HepG2 (cell line): ENCODE measurements around the gene COL4A3. TPM values are rescaled to one million over a fixed set of nuclear protein-coding genes. Genes with fewer than 3 reads are reported as not detected.

Source experiments
- ATAC-seq: fragments of 200-7000 bp; cut with Tn5 transposase; 3 replicates; pipeline ENCODE4 v1.9.1; 2020; ENCODE audit warnings: mild to moderate bottlenecking, moderate library complexity
- BruUV-seq: library from RNA; stranded (reverse); fragments of 400-500 nt; replicated peaks from 2 replicates; lab custom pipeline; 2021; lab: Mats Ljungman, UMichigan
- CTCF ChIA-PET: fragments of 300-600 bp; formaldehyde crosslinking; extraction: SDS; loops from one replicate; lab custom pipeline; 2021; ENCODE audit warnings: low total read pairs, inconsistent platforms, low intra/inter-chr PET ratio; lab: Yijun Ruan, JAX
- POLR2A ChIA-PET: fragments of 350-600 bp; sonication (Branson Sonifier 250); formaldehyde crosslinking; loops from one replicate; lab custom pipeline; 2020; ENCODE audit warnings: antibody characterized with exemption, inconsistent platforms; lab: Yijun Ruan, JAX
- DNase-seq: peaks from one replicate; pipeline ENCODE4 v3.0.0-alpha.2; 2015; ENCODE audit warnings: low spot score
- FAIRE-seq: peaks from 3 replicates; lab custom pipeline; 2011; peaks lifted over from hg19 to GRCh38; lab: Jason Lieb, UNC
- H2AFZ ChIP-seq: one replicate; pipeline ENCODE4 v1.6.1; 2011; ENCODE audit warnings: low read length, inconsistent platforms
- H3K27ac ChIP-seq: fragments of 300-600 bp; 3 replicates; pipeline ENCODE4 v1.8.0; 2011; ENCODE audit warnings: mixed run types, mild to moderate bottlenecking, mixed read lengths, low read length, inconsistent platforms; ENCODE audit not compliant: insufficient read depth; ENCODE audit errors: extremely low read length
- H3K27me3 ChIP-seq, 2 experiments: fragments of 200-600 bp in 1 of 2; 2 replicates in 1 of 2; 3 replicates in 1 of 2; pipeline versions ENCODE4 v1.6.0 to v1.8.0; 2011; ENCODE audit warnings: low read length in 2 of 2, mild to moderate bottlenecking in 2 of 2, moderate library complexity in 2 of 2, inconsistent platforms in 1 of 2; ENCODE audit not compliant: insufficient read depth in 2 of 2, control insufficient read depth in 1 of 2
- H3K36me3 ChIP-seq, 2 experiments: fragments of 200-600 bp in 1 of 2; replicated peaks in 1 of 2; 2 replicates in 1 of 2; 3 replicates in 1 of 2; pipeline versions ENCODE4 v1.5.1 to v1.8.0; 2011; ENCODE audit warnings: low read length in 2 of 2, inconsistent platforms in 1 of 2; ENCODE audit not compliant: insufficient read depth in 2 of 2, control insufficient read depth in 1 of 2
- H3K4me1 ChIP-seq: 2 replicates; pipeline ENCODE4 v1.5.1; 2012; ENCODE audit warnings: low read length, inconsistent platforms; ENCODE audit not compliant: insufficient read depth
- H3K4me2 ChIP-seq: 2 replicates; pipeline ENCODE4 v1.6.0; 2011; ENCODE audit warnings: low read depth, low read length, inconsistent platforms
- H3K4me3 ChIP-seq, 3 experiments: fragments of 200-600 bp in 1 of 3; sonication (generic), shearing (Covaris generic) in 1 of 3; replicated peaks in 1 of 3; 2 replicates each; pipeline ENCODE4 v1.5.1; 2011 to 2016; ENCODE audit warnings: low read length in 3 of 3, inconsistent platforms in 2 of 3, low read depth in 2 of 3, mild to moderate bottlenecking in 2 of 3, control low read depth in 1 of 3, mixed read lengths in 1 of 3; ENCODE audit not compliant: insufficient read depth in 1 of 3
- H3K79me2 ChIP-seq: one replicate; pipeline ENCODE4 v1.6.1; 2011; ENCODE audit warnings: low read length, inconsistent platforms; ENCODE audit not compliant: insufficient read depth
- H3K9ac ChIP-seq: 2 replicates; pipeline ENCODE4 v1.6.0; 2011; ENCODE audit warnings: mild to moderate bottlenecking, low read depth, low read length, inconsistent platforms; ENCODE audit not compliant: insufficient read depth
- H3K9me3 ChIP-seq: 2 replicates; pipeline ENCODE4 v1.5.1; 2012; ENCODE audit warnings: mild to moderate bottlenecking, low read length
- H4K20me1 ChIP-seq: 2 replicates; pipeline ENCODE4 v1.6.0; 2011; ENCODE audit warnings: inconsistent platforms, mild to moderate bottlenecking, low read length, moderate library complexity; ENCODE audit not compliant: insufficient read depth
- ARID2 ChIP-seq: sonication (generic); formaldehyde crosslinking; IDR thresholded peaks from 2 replicates; pipeline ENCODE4 v1.8.1; 2022; ENCODE audit warnings: mild to moderate bottlenecking, missing genetic modification reagents, borderline replicate concordance
- CREM ChIP-seq, 2 experiments: sonication (generic) in 1 of 2; formaldehyde crosslinking in 1 of 2; IDR thresholded peaks; 2 replicates each; pipeline versions ENCODE4 v1.4.0 to v1.6.1; 2016 to 2020; ENCODE audit warnings: antibody characterized with exemption in 1 of 2, mild to moderate bottlenecking in 1 of 2, missing genetic modification reagents in 1 of 2
- IKZF1 ChIP-seq: fragments of 450-650 bp; IDR thresholded peaks from 2 replicates; pipeline ENCODE4 v1.7.1; 2016
- JDP2 ChIP-seq: sonication (generic); formaldehyde crosslinking; IDR thresholded peaks from 2 replicates; pipeline ENCODE4 v1.8.1; 2022; ENCODE audit warnings: missing genetic modification reagents, borderline replicate concordance
- MXD4 ChIP-seq: IDR thresholded peaks from 2 replicates; pipeline ENCODE4 v1.6.1; 2016; ENCODE audit warnings: mild to moderate bottlenecking, missing biosample characterization, missing genetic modification reagents
- ZFP90 ChIP-seq: sonication (generic); formaldehyde crosslinking; IDR thresholded peaks from 2 replicates; pipeline ENCODE4 v1.8.0; 2022; ENCODE audit warnings: missing genetic modification reagents, mild to moderate bottlenecking, inconsistent platforms, borderline replicate concordance
- ZNF10 ChIP-seq: sonication (generic); formaldehyde crosslinking; IDR thresholded peaks from 2 replicates; pipeline ENCODE4 v1.4.0; 2020; ENCODE audit warnings: mild to moderate bottlenecking, low read depth, missing genetic modification reagents, borderline replicate concordance
- ZNF121 ChIP-seq: sonication (generic); formaldehyde crosslinking; IDR thresholded peaks from 2 replicates; pipeline ENCODE4 v1.5.0; 2020; ENCODE audit warnings: mild to moderate bottlenecking, missing genetic modification reagents
- ZNF552 ChIP-seq: sonication (generic); formaldehyde crosslinking; IDR thresholded peaks from 2 replicates; pipeline ENCODE4 v1.9.0; 2022; ENCODE audit warnings: missing genetic modification reagents, mild to moderate bottlenecking, borderline replicate concordance
- ZNF639 ChIP-seq: conservative IDR thresholded peaks from 2 replicates; pipeline ENCODE4 v1.6.1; 2018; ENCODE audit warnings: missing genetic modification reagents
- ZNF652 ChIP-seq: IDR thresholded peaks from 2 replicates; pipeline ENCODE4 v1.6.1; 2016; ENCODE audit warnings: low read depth, borderline replicate concordance
- ZNF841 ChIP-seq: sonication (generic); formaldehyde crosslinking; IDR thresholded peaks from 2 replicates; pipeline ENCODE4 v1.8.1; 2023; ENCODE audit warnings: missing genetic modification reagents, borderline replicate concordance
- ZSCAN20 ChIP-seq: sonication (generic); formaldehyde crosslinking; IDR thresholded peaks from 2 replicates; pipeline ENCODE4 v1.4.0; 2020; ENCODE audit warnings: missing genetic modification reagents, mild to moderate bottlenecking, borderline replicate concordance
- WGBS: methylation state at CpG from one replicate; pipeline ENCODE4 v1.1.6; 2017; ENCODE audit warnings: low lambda C conversion rate; 5-methylcytosine and 5-hydroxymethylcytosine counted together
- in situ Hi-C: cut with HindIII; loops from 2 replicates; pipeline ENCODE4 v1.10.0; 2017; ENCODE audit warnings: low pct_unique_long_range_greater_than_20kb; ENCODE audit not compliant: extremely low pct_ligation_motif_present
- intact Hi-C: fragments of 100-400 bp; cut with micrococcal nuclease; formaldehyde crosslinking; loops from one replicate; pipeline ENCODE4 v1.10.0; 2022; ENCODE audit not compliant: unreplicated experiment
- polyA plus RNA-seq, 8 experiments: library from polyadenylated mRNA; depleted of rRNA in 3 of 8; stranded (reverse) in 7 of 8; unstranded in 1 of 8; fragments of >200 nt; fragmentation: Illumina TruSeq in 4 of 8; extraction: Trizol in 4 of 8; gene quantifications; 2 replicates each; pipeline versions ENCODE4 v1.2.1 to v1.2.3, GENCODE V29; 2011 to 2016; ENCODE audit warnings: low read depth in 4 of 8, missing spikeins in 1 of 8, mixed read lengths in 1 of 8; ENCODE audit not compliant: insufficient read depth in 1 of 8
- total RNA-seq, 5 experiments: library from RNA; depleted of rRNA; stranded (reverse); fragments of >200 nt; fragmentation: Illumina TruSeq; extraction: Trizol; gene quantifications; 2 replicates each; pipeline ENCODE4 v1.2.3, GENCODE V29; 2016; ENCODE audit warnings: low read depth in 1 of 5
- TF ChIP-seq, protein P1 (sequence below): sonication (generic); formaldehyde crosslinking; IDR thresholded peaks from 2 replicates; pipeline ENCODE4 v1.4.0; 2020; ENCODE audit warnings: mild to moderate bottlenecking, missing genetic modification reagents, borderline replicate concordance
- TF ChIP-seq, protein P2 (sequence below): IDR thresholded peaks from 2 replicates; pipeline ENCODE4 v1.6.1; 2012; ENCODE audit warnings: low read length, improper control_type of control experiment

The COL4A3 gene
- total and polyA plus RNA-seq, 2 of the 13 experiments (the other 11 are each of a cell fraction or from before 2014, with no cell fraction given), result 0.02 TPM; not detected in 1

GRCh38 chr2:227341553-227341952, 177.1 kb downstream of the COL4A3 start:
- TSS peak; percentile 21 for BruUV-seq
- in situ Hi-C loops, result no loop called here
- Histone ChIP-seq H3K79me2 (no peaks in the 10 kb centered on the region), H3K36me3 (peaks cover 4 to 30% of the 10 kb centered on the region in 2 experiments; a peak in 4 of 5 replicates), H3K9me3 (no peaks in the 10 kb centered on the region), H3K9ac (no peak overlapping the region), H3K4me1 (peaks cover 31% of the 10 kb centered on the region), H3K27me3 (no peaks in the 10 kb centered on the region), H4K20me1 (no peaks in the 10 kb centered on the region), H3K4me3 (no peak overlapping the region), H3K4me2 (no peak overlapping the region), H3K27ac (no peak overlapping the region), H2AFZ (no peak overlapping the region)
- WGBS, result 95% methylated on average over 2 of the region's 2 CpGs
- ATAC-seq (no peak), DNase-seq (no peak), FAIRE-seq (no peak)
- intact Hi-C loops, result loop anchor here (10.0 kb wide), 1 partner anchor 133 kb away; the partner anchor contains the start of gene AGFG1
- ChIA-PET POLR2A (no interaction called here), CTCF (no interaction called here)
- TF ChIP-seq MXD4 (CRISPR knock-in tag) (no peak), ZNF10 (CRISPR knock-in tag) (no peak), JDP2 (CRISPR knock-in tag) (no peak), ZSCAN20 (CRISPR knock-in tag) (no peak), ZNF552 (no peak), ZNF639 (CRISPR knock-in tag) (no peak), ZNF652 (CRISPR knock-in tag) (no peak), ARID2 (no peak), ZNF121 (CRISPR knock-in tag) (no peak), ZNF841 (CRISPR knock-in tag) (no peak), IKZF1 (no peak), ZFP90 (CRISPR knock-in tag) (no peak), CREM (IDR thresholded peaks at IDR 0.05) (no peak), CREM (CRISPR knock-in tag; IDR thresholded peaks at IDR 0.05) (no peak)
- TF ChIP-seq, protein P1, sequence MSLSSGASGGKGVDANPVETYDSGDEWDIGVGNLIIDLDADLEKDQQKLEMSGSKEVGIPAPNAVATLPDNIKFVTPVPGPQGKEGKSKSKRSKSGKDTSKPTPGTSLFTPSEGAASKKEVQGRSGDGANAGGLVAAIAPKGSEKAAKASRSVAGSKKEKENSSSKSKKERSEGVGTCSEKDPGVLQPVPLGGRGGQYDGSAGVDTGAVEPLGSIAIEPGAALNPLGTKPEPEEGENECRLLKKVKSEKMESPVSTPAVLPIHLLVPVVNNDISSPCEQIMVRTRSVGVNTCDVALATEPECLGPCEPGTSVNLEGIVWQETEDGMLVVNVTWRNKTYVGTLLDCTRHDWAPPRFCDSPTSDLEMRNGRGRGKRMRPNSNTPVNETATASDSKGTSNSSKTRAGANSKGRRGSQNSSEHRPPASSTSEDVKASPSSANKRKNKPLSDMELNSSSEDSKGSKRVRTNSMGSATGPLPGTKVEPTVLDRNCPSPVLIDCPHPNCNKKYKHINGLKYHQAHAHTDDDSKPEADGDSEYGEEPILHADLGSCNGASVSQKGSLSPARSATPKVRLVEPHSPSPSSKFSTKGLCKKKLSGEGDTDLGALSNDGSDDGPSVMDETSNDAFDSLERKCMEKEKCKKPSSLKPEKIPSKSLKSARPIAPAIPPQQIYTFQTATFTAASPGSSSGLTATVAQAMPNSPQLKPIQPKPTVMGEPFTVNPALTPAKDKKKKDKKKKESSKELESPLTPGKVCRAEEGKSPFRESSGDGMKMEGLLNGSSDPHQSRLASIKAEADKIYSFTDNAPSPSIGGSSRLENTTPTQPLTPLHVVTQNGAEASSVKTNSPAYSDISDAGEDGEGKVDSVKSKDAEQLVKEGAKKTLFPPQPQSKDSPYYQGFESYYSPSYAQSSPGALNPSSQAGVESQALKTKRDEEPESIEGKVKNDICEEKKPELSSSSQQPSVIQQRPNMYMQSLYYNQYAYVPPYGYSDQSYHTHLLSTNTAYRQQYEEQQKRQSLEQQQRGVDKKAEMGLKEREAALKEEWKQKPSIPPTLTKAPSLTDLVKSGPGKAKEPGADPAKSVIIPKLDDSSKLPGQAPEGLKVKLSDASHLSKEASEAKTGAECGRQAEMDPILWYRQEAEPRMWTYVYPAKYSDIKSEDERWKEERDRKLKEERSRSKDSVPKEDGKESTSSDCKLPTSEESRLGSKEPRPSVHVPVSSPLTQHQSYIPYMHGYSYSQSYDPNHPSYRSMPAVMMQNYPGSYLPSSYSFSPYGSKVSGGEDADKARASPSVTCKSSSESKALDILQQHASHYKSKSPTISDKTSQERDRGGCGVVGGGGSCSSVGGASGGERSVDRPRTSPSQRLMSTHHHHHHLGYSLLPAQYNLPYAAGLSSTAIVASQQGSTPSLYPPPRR, result no peak
- TF ChIP-seq, protein P2, sequence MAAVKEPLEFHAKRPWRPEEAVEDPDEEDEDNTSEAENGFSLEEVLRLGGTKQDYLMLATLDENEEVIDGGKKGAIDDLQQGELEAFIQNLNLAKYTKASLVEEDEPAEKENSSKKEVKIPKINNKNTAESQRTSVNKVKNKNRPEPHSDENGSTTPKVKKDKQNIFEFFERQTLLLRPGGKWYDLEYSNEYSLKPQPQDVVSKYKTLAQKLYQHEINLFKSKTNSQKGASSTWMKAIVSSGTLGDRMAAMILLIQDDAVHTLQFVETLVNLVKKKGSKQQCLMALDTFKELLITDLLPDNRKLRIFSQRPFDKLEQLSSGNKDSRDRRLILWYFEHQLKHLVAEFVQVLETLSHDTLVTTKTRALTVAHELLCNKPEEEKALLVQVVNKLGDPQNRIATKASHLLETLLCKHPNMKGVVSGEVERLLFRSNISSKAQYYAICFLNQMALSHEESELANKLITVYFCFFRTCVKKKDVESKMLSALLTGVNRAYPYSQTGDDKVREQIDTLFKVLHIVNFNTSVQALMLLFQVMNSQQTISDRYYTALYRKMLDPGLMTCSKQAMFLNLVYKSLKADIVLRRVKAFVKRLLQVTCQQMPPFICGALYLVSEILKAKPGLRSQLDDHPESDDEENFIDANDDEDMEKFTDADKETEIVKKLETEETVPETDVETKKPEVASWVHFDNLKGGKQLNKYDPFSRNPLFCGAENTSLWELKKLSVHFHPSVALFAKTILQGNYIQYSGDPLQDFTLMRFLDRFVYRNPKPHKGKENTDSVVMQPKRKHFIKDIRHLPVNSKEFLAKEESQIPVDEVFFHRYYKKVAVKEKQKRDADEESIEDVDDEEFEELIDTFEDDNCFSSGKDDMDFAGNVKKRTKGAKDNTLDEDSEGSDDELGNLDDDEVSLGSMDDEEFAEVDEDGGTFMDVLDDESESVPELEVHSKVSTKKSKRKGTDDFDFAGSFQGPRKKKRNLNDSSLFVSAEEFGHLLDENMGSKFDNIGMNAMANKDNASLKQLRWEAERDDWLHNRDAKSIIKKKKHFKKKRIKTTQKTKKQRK, result no peak
